ENCODE data around the gene DNM3.

Gene DNM3

DNA sequence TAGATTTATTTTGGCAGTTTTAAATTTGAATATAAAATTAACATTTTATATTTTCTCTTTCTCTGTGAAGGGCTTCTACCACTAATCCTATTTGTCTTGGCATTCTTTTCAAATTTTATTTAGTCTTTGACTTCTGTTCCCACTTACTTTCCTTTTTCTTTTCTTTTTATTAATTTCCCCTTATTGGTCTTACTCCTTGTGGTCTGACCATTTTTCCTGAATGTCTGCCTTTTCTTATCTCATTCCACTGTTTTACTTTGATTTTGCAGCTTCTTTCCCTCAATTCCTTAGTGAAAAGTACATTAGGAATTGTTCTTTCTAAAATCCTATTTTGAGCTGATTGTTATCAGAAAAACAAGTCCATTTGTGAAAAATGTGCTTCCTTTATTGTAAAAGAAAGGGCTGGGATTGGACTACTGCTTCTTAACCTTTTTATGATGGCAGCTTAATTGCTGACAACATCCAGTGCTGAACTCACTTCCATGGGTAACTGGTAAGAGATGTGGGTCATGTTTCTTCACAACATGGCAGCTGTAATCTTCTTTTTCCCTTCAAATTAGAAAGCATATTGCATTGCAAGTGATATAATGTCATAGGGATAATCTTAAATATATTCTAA lies 284.6 kb downstream of the DNM3 start:
- no peak for TF ChIP-seq CTCF (IDR thresholded peaks at IDR 0.05; ENCODE audit: low read depth, low read length, missing control alignments)
- no peak overlapping the region for H3K4me3 ChIP-seq (replicated peaks; ENCODE audit: low read depth, low read length)
- DNase-seq (ENCODE audit: extremely low read depth, low read depth): no peak

DNA sequence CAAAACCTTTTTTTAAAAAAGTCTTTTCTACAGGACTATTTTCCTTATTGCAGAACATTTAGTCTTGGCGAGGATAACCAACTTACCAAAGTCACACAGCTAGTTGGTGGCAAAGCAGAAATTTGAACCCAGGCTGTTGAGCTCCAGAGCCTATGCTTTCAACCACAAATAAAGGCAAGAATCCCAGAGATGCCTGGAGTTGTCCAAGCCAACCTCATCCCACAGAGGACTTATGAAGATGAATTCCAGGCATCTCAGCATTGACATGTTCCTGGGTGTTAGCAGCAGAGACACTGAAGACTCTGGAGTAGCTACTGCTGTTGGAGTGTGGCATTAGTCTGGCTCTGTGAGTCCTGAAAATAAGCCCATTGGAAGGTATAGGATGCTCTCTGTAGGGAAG lies 291.5 kb downstream of the DNM3 start:
- DNase-seq (ENCODE audit: extremely low read depth, low read depth): no peak
- no peak for TF ChIP-seq CTCF (IDR thresholded peaks at IDR 0.05; ENCODE audit: low read depth, low read length, missing control alignments)
- no peak overlapping the region for H3K4me3 ChIP-seq (replicated peaks; ENCODE audit: low read depth, low read length)

DNA sequence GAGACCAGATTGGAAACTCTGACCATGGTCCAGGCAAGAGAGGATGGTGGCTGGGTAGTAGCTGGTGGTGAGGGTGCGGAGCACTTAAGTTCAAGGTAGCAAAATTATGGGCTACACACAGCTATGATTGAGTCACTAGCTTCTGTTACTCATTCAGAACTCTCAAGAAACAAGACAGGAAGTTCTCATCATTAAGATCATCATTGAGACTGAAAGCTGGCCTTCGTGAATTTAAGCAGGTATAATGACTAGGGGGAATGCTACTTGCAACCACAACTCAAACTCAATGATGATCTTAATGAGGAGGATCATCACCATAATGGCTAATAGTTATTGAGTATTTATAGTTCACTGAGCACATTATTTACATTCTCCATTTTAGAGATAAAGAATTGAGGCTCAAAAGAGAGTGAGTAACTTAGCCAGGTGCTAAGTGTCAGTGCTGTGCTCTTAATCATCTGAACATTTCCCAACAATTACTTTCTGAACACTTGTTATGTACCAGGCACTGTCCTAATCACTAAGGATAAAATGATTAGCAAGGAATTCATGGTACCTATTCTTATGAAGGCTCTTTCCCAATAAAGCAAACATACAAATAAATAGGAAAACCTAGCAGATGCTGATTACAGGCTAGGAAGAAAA lies 292.9 kb downstream of the DNM3 start:
- no peak for DNase-seq (ENCODE audit: extremely low read depth, low read depth)
- TF ChIP-seq CTCF (IDR thresholded peaks at IDR 0.05; ENCODE audit: low read depth, low read length, missing control alignments): no peak
- H3K4me3 ChIP-seq (replicated peaks; ENCODE audit: low read depth, low read length): no peak overlapping the region

GRCh38 chr1:172135076-172135672 lies 293.9 kb downstream of the DNM3 start:
- DNase-seq (ENCODE audit: extremely low read depth, low read depth): no peak
- TF ChIP-seq CTCF (IDR thresholded peaks at IDR 0.05; ENCODE audit: low read depth, low read length, missing control alignments): peak; percentile 54
- H3K4me3 ChIP-seq (replicated peaks; ENCODE audit: low read depth, low read length): no peak overlapping the region

DNA sequence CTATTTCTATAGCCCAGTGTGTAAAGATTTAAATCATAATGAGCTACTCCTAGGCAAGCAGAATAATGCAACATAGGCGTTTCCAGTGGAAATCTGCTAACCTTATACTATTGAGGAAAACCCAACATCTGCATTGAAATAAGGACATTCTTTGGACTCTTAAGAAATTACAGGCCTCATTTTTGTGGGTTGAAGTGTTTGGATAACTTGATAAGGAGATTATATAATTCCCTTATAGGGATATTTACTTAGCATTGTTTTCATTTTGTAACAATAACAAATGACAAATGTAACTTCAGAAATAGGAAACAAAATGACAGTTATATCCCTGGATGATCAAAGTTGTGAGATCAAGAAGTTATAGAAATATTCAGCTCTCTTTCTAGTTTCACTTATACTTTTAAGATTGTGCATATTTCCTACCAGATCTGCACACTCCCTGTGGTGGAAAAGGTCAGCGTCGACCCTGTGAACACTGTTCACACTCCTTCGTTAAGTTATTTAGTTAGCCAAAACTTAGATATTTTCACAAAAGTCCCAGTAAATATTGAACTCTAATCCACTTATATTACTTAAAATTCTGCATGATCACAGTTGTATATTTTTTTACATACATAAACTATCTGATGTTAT lies 294.8 kb downstream of the DNM3 start:
- no peak for DNase-seq (ENCODE audit: extremely low read depth, low read depth)
- TF ChIP-seq CTCF (IDR thresholded peaks at IDR 0.05; ENCODE audit: low read depth, low read length, missing control alignments): no peak
- no peak overlapping the region for H3K4me3 ChIP-seq (replicated peaks; ENCODE audit: low read depth, low read length)

DNA sequence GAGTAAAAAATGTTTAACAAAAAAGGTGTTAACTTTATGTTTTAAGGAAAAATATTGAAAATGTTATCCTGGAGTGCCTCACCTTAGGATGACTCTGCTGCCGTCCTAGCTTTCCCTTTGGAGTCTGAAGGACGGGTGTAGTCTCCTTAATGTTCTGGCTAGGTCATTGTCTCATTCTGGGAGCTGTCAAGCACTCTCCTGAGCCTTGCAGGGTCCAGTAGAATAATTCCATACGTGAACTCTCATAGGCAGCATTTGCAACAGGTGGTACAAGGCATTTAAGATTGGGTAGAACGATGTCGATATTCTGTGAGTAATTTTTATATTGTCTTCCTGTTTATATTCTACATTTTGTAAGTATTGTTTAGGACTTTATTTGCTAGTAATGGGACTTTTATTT lies 295.6 kb downstream of the DNM3 start:
- DNase-seq (ENCODE audit: extremely low read depth, low read depth): no peak
- no peak for TF ChIP-seq CTCF (IDR thresholded peaks at IDR 0.05; ENCODE audit: low read depth, low read length, missing control alignments)
- no peak overlapping the region for H3K4me3 ChIP-seq (replicated peaks; ENCODE audit: low read depth, low read length)
